Measurements from ENCODE around the gene HCN2.

DNA sequence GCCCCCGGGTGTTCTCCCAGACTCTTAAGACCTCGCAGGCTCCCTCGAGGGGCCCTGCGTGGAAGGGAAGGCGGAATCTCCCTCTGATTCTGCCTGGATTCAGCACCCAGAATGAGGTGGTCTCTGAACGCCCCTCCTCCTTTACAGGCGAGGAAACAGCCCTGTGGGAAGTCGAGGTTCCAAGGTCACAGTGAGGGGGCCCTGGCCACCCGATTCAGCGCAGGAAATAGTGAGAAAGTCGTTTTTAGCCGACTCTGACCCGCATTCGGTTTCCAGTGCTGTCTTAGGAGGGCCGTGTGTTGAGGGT lies 16.2 kb upstream of the HCN2 start:
- TF ChIP-seq CTCF (IDR thresholded peaks at IDR 0.05 in 2 of 3, conservative IDR thresholded peaks at IDR 0.05 in 1 of 3; ENCODE audit: insufficient read depth in 2 of 3, low read depth in 1 of 3, low read length in 3 of 3): no peak
- TF ChIP-seq HMG20A (CRISPR knock-in tag; conservative IDR thresholded peaks at IDR 0.05): no peak
- TF ChIP-seq CXXC5 (CRISPR knock-in tag; IDR thresholded peaks at IDR 0.05): no peak
- TF ChIP-seq, protein P1, sequence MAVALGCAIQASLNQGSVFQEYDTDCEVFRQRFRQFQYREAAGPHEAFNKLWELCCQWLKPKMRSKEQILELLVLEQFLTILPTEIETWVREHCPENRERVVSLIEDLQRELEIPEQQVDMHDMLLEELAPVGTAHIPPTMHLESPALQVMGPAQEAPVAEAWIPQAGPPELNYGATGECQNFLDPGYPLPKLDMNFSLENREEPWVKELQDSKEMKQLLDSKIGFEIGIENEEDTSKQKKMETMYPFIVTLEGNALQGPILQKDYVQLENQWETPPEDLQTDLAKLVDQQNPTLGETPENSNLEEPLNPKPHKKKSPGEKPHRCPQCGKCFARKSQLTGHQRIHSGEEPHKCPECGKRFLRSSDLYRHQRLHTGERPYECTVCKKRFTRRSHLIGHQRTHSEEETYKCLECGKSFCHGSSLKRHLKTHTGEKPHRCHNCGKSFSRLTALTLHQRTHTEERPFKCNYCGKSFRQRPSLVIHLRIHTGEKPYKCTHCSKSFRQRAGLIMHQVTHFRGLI (CRISPR knock-in tag; IDR thresholded peaks at IDR 0.05): no peak
- TF ChIP-seq CBFB (CRISPR knock-in tag; IDR thresholded peaks at IDR 0.05): no peak
- TF ChIP-seq EP300 (IDR thresholded peaks at IDR 0.05; ENCODE audit: low read length): no peak
- TF ChIP-seq, protein P2, sequence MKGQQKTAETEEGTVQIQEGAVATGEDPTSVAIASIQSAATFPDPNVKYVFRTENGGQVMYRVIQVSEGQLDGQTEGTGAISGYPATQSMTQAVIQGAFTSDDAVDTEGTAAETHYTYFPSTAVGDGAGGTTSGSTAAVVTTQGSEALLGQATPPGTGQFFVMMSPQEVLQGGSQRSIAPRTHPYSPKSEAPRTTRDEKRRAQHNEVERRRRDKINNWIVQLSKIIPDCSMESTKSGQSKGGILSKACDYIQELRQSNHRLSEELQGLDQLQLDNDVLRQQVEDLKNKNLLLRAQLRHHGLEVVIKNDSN (CRISPR knock-in tag; IDR thresholded peaks at IDR 0.05): no peak; the same call in 1 of the 2 replicates
- no peak for TF ChIP-seq SP2 (IDR thresholded peaks at IDR 0.05; ENCODE audit: extremely low read depth, low read depth, low read length, poor library complexity, severe bottlenecking)
- TF ChIP-seq ZNF124 (CRISPR knock-in tag; IDR thresholded peaks at IDR 0.05): no peak
- TF ChIP-seq, protein P3, sequence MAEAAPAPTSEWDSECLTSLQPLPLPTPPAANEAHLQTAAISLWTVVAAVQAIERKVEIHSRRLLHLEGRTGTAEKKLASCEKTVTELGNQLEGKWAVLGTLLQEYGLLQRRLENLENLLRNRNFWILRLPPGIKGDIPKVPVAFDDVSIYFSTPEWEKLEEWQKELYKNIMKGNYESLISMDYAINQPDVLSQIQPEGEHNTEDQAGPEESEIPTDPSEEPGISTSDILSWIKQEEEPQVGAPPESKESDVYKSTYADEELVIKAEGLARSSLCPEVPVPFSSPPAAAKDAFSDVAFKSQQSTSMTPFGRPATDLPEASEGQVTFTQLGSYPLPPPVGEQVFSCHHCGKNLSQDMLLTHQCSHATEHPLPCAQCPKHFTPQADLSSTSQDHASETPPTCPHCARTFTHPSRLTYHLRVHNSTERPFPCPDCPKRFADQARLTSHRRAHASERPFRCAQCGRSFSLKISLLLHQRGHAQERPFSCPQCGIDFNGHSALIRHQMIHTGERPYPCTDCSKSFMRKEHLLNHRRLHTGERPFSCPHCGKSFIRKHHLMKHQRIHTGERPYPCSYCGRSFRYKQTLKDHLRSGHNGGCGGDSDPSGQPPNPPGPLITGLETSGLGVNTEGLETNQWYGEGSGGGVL (CRISPR knock-in tag; IDR thresholded peaks at IDR 0.05): no peak
